K562 (cell line): ENCODE measurements around the gene KHDC1. TPM values are rescaled to one million over a fixed set of nuclear protein-coding genes. Genes with fewer than 3 reads are reported as not detected.

Source experiments
- BRCA1 ChIP-seq, 2 experiments: fragments of 450-650 bp in 1 of 2; sonication (generic) in 1 of 2; formaldehyde crosslinking in 1 of 2; IDR thresholded peaks; 2 replicates each; pipeline versions ENCODE4 v1.5.0 to v1.6.1; 2017 to 2020; ENCODE audit warnings: mild to moderate bottlenecking in 1 of 2, missing genetic modification reagents in 1 of 2
- EP400 ChIP-seq: fragments of 450-650 bp; IDR thresholded peaks from 2 replicates; pipeline ENCODE4 v1.6.1; 2017; ENCODE audit warnings: antibody characterized with exemption, mild to moderate bottlenecking, moderate library complexity
- GTF3C2 ChIP-seq: IDR thresholded peaks from 3 replicates; pipeline ENCODE4 v1.6.1; 2011; ENCODE audit warnings: borderline replicate concordance, mild to moderate bottlenecking, moderate library complexity; ENCODE audit not compliant: insufficient read length; ENCODE audit errors: extremely low read depth
- HDAC2 ChIP-seq: fragments of 450-650 bp; IDR thresholded peaks from 2 replicates; pipeline ENCODE4 v1.6.1; 2016; ENCODE audit warnings: mild to moderate bottlenecking
- HNRNPH1 ChIP-seq: fragments of 200-400 bp; formaldehyde crosslinking; optimal IDR thresholded peaks from 2 replicates; pipeline ENCODE3; 2017; ENCODE audit warnings: low read depth, mild to moderate bottlenecking, low read length, moderate library complexity
- KDM5B ChIP-seq: fragments of 200-600 bp; sonication (generic); IDR thresholded peaks from 2 replicates; pipeline ENCODE4 v1.6.1; 2012; ENCODE audit warnings: low read depth, mild to moderate bottlenecking, moderate library complexity, low read length, control low read depth, inconsistent platforms; ENCODE audit not compliant: insufficient replicate concordance
- NFATC3 ChIP-seq: fragments of 450-650 bp; IDR thresholded peaks from 2 replicates; pipeline ENCODE4 v1.6.1; 2017; ENCODE audit warnings: mild to moderate bottlenecking
- NR0B1 ChIP-seq: fragments of 450-650 bp; IDR thresholded peaks from one replicate; pipeline ENCODE4 v1.6.1; 2018; ENCODE audit warnings: mild to moderate bottlenecking, moderate library complexity; ENCODE audit not compliant: partially characterized antibody
- POLR2B ChIP-seq: fragments of 450-650 bp; IDR thresholded peaks from 2 replicates; pipeline ENCODE4 v1.6.1; 2018; ENCODE audit warnings: low read depth; ENCODE audit not compliant: partially characterized antibody
- PYGO2 ChIP-seq: fragments of 450-650 bp; IDR thresholded peaks from 2 replicates; pipeline ENCODE4 v1.6.1; 2016; ENCODE audit warnings: mild to moderate bottlenecking, missing genetic modification characterization, moderate library complexity, missing compliant biosample characterization
- SMARCC2 ChIP-seq: fragments of 450-650 bp; IDR thresholded peaks from 2 replicates; pipeline ENCODE4 v1.6.1; 2017; ENCODE audit warnings: antibody characterized with exemption, moderate library complexity, mild to moderate bottlenecking, low read depth
- THRAP3 ChIP-seq: fragments of 450-650 bp; IDR thresholded peaks from 2 replicates; pipeline ENCODE4 v1.6.1; 2016; ENCODE audit warnings: mild to moderate bottlenecking, inconsistent platforms, borderline replicate concordance
- XRCC5 ChIP-seq: fragments of 200-400 bp; formaldehyde crosslinking; IDR thresholded peaks from 2 replicates; pipeline ENCODE4 v1.6.1; 2017; ENCODE audit warnings: low read depth, mild to moderate bottlenecking, low read length
- ZC3H8 ChIP-seq: fragments of 450-650 bp; IDR thresholded peaks from 2 replicates; pipeline ENCODE4 v1.6.1; 2017
- ZNF140 ChIP-seq: fragments of 250-450 bp; sonication (Bioruptor Pico); IDR thresholded peaks from 2 replicates; pipeline ENCODE4 v1.8.0; 2021; ENCODE audit warnings: moderate library complexity, mild to moderate bottlenecking, inconsistent platforms
- ZNF263 ChIP-seq: sonication (generic); formaldehyde crosslinking; IDR thresholded peaks from 2 replicates; pipeline ENCODE4 v1.8.0; 2022; ENCODE audit warnings: mild to moderate bottlenecking, missing genetic modification reagents, borderline replicate concordance
- ZNF324 ChIP-seq: fragments of 250-450 bp; sonication (Bioruptor Pico); IDR thresholded peaks from 2 replicates; pipeline ENCODE4 v1.4.0; 2020; ENCODE audit warnings: mild to moderate bottlenecking
- polyA plus RNA-seq, 8 experiments: library from polyadenylated mRNA; depleted of rRNA in 4 of 8; stranded (reverse) in 5 of 8; unstranded in 3 of 8; fragments of >200 nt; fragmentation: Nextera tagmentation in 2 of 8; fragmentation: Illumina TruSeq in 1 of 8; extraction: Ambion mirVana in 2 of 8; extraction: Trizol in 1 of 8; gene quantifications; 2 replicates each; pipeline versions ENCODE4 v1.2.1 to v1.2.3, GENCODE V29; 2011 to 2014; ENCODE audit warnings: inconsistent platforms in 1 of 8, missing spikeins in 1 of 8
- total RNA-seq, 7 experiments: library from RNA; depleted of rRNA in 6 of 7; stranded (reverse); fragments of >200 nt in 6 of 7; fragmentation: Illumina TruSeq in 2 of 7; extraction: Trizol in 2 of 7; gene quantifications; 2 replicates each; pipeline versions ENCODE4 v1.2.1 to v1.2.3, GENCODE V29; 2011 to 2021; ENCODE audit warnings: low replicate concordance in 1 of 7
- TF ChIP-seq, protein P1 (sequence below): fragments of 450-650 bp; IDR thresholded peaks from 2 replicates; pipeline ENCODE4 v1.6.1; 2016
- TF ChIP-seq, protein P2 (sequence below): sonication (generic); formaldehyde crosslinking; IDR thresholded peaks from 2 replicates; pipeline ENCODE4 v1.8.0; 2023; ENCODE audit warnings: mild to moderate bottlenecking, missing genetic modification reagents

The KHDC1 gene
- total and polyA plus RNA-seq, 9 of the 15 experiments (the other 6 are each of a cell fraction or from before 2014, with no cell fraction given): 2.5 to 19.5 (median 8.0) TPM

- TF ChIP-seq GTF3C2 (no peak), HDAC2 (peak; percentile 72), SMARCC2 (peak; percentile 81), EP400 (peak; percentile 74), ZNF263 (CRISPR knock-in tag) (peak; percentile 42; the same call in 1 of the 2 replicates), BRCA1 (IDR thresholded peaks at IDR 0.05) (no peak), BRCA1 (CRISPR knock-in tag; IDR thresholded peaks at IDR 0.05) (no peak), NR0B1 (no peak), ZNF324 (CRISPR knock-in tag) (no peak), THRAP3 (no peak), PYGO2 (tag) (no peak), ZNF140 (CRISPR knock-in tag) (no peak), POLR2B (peak; percentile 69), XRCC5 (peak; percentile 59; the same call in 1 of the 2 replicates), ZC3H8 (0 out of 2 replicates have a peak, but pooled peaks have one; percentile 55), KDM5B (peak; percentile 94), HNRNPH1 (no peak), NFATC3 (no peak)
- TF ChIP-seq, protein P1, sequence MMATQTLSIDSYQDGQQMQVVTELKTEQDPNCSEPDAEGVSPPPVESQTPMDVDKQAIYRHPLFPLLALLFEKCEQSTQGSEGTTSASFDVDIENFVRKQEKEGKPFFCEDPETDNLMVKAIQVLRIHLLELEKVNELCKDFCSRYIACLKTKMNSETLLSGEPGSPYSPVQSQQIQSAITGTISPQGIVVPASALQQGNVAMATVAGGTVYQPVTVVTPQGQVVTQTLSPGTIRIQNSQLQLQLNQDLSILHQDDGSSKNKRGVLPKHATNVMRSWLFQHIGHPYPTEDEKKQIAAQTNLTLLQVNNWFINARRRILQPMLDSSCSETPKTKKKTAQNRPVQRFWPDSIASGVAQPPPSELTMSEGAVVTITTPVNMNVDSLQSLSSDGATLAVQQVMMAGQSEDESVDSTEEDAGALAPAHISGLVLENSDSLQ: peak; percentile 65
- TF ChIP-seq, protein P2, sequence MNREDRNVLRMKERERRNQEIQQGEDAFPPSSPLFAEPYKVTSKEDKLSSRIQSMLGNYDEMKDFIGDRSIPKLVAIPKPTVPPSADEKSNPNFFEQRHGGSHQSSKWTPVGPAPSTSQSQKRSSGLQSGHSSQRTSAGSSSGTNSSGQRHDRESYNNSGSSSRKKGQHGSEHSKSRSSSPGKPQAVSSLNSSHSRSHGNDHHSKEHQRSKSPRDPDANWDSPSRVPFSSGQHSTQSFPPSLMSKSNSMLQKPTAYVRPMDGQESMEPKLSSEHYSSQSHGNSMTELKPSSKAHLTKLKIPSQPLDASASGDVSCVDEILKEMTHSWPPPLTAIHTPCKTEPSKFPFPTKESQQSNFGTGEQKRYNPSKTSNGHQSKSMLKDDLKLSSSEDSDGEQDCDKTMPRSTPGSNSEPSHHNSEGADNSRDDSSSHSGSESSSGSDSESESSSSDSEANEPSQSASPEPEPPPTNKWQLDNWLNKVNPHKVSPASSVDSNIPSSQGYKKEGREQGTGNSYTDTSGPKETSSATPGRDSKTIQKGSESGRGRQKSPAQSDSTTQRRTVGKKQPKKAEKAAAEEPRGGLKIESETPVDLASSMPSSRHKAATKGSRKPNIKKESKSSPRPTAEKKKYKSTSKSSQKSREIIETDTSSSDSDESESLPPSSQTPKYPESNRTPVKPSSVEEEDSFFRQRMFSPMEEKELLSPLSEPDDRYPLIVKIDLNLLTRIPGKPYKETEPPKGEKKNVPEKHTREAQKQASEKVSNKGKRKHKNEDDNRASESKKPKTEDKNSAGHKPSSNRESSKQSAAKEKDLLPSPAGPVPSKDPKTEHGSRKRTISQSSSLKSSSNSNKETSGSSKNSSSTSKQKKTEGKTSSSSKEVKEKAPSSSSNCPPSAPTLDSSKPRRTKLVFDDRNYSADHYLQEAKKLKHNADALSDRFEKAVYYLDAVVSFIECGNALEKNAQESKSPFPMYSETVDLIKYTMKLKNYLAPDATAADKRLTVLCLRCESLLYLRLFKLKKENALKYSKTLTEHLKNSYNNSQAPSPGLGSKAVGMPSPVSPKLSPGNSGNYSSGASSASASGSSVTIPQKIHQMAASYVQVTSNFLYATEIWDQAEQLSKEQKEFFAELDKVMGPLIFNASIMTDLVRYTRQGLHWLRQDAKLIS (CRISPR knock-in tag): no peak; the same call in 1 of the 2 replicates
These were observed 46.9 kb upstream of the KHDC1 start (continued) for GRCh38 chr6:73309785-73310502.
